OCI-M2 (cell line): Measurements from ENCODE around the gene SLC25A2.
A peak's percentile ranks its signal among the peaks of the same experiment; 100 is the strongest.
"Not testable (repeated sequence)": the region's sequence is repeated elsewhere in the genome, so short reads cannot be mapped to it uniquely, and the experiment has no call there.

ENCODE experiments used
- DNase-seq: peaks from one replicate; lab custom pipeline; 2025; ENCODE audit not compliant: unreplicated experiment; lab: John Stamatoyannopoulos, UW

SLC25A2 gene

GRCh38 chr5:141303756-141304155, at the start of gene SLC25A2:
SLC25A2 (minus strand) TSS chr5:141304049; CDS start chr5:141303865, 184 bp downstream.
- no peak for DNase-seq

- no peak for DNase-seq
Measured at GRCh38 chr5:141351591-141351990, 47.7 kb upstream of the SLC25A2 start.

GRCh38 chr5:141349917-141350619, 46.2 kb upstream of the SLC25A2 start, which contains the start of gene PCDHGB1:
PCDHGB1 (plus strand) TSS chr5:141350099; CDS start chr5:141350261, 162 bp downstream.
- DNase-seq: no peak

DNA sequence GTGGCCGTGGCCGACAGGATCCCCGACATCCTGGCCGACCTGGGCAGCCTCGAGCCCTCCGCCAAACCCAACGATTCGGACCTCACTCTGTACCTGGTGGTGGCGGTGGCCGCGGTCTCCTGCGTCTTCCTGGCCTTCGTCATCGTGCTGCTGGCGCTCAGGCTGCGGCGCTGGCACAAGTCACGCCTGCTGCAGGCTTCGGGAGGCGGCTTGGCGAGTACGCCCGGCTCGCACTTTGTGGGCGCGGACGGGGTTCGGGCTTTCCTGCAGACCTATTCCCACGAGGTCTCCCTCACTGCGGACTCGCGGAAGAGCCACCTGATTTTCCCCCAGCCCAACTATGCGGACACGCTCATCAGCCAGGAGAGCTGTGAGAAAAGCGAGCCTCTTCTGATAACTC, 42.2 kb upstream of the SLC25A2 start:
- DNase-seq: not testable (repeated sequence)

- no peak for DNase-seq
Measured at GRCh38 chr5:141345327-141345726, 41.5 kb upstream of the SLC25A2 start.

DNA sequence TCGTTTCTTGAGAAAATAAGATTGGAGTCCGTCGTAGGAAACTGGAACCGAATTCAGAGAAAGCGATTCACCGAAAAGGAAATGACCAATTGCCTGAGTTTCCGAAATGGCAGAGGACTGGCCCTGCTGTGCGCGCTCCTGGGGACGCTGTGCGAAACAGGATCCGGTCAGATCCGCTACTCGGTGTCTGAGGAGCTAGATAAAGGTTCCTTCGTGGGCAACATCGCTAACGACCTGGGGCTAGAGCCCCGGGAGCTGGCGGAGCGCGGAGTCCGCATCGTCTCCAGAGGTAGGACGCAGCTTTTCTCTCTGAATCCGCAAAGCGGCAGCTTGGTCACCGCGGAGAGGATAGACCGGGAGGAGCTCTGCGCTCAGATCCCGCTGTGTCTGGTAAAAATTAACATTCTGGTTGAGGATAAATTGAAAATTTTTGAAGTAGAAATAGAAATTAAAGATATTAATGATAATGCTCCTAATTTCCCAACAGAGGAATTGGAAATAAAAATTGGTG, 40.2 kb upstream of the SLC25A2 start:
- no peak for DNase-seq

DNA sequence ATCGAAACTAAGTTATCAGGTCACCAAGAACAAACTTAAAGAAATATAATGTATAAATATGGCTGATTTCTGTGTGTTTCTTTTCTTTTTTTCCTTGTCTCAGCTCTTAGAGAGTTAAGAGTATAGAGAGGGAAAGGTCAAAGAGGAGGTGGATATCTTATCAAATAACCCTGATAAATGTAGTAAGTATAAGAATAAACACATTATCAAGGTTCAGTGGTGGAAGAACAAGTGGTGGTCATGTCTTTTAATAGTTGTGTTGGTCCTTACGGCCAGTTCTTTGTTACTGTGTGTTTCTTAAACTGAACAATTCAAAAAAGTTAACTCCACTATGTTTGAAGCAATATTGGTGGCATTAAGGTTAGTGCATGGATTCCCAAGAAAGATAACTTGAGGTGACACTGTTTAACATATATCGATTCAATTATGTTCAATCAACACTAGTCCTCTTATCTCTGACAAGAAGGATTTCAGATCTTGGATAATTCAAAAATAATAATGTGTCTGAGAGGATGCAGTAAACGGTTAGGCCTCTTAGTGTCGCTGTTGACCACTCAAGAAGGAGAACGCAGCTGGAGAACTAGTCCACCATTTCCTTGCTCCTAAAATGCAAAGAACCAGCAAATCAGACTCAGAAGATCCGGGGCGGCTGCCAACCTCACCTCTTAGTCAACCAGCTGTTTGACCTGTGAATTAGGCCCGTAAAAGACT, 39.5 kb upstream of the SLC25A2 start, which contains the start of gene PCDHGA3:
Gene PCDHGA3, plus strand, starts transcription at position 588 of the 711 bp plus-strand sequence. CDS start 205 bp downstream, outside the sequence.
- DNase-seq: no peak

- no peak for DNase-seq
Measured at GRCh38 chr5:141342773-141343172, 38.9 kb upstream of the SLC25A2 start.

DNA sequence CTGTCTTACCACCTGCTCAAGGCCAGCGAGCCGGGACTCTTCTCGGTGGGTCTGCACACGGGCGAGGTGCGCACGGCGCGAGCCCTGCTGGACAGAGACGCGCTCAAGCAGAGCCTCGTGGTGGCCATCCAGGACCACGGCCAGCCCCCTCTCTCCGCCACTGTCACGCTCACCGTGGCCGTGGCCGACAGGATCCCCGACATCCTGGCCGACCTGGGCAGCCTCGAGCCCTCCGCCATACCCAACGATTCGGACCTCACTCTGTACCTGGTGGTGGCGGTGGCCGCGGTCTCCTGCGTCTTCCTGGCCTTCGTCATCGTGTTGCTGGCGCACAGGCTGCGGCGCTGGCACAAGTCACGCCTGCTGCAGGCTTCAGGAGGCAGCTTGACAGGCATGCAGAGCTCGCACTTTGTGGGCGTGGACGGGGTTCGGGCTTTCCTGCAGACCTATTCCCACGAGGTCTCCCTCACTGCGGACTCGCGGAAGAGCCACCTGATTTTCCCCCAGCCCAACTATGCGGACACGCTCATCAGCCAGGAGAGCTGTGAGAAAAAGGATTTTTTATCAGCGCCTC, 37.0 kb upstream of the SLC25A2 start:
- DNase-seq: not testable (repeated sequence)

- DNase-seq: no peak
Measured at GRCh38 chr5:141338538-141339306, 34.9 kb upstream of the SLC25A2 start, which contains the start of gene PCDHGA2. PCDHGA2 (plus strand) TSS chr5:141338760.

DNA sequence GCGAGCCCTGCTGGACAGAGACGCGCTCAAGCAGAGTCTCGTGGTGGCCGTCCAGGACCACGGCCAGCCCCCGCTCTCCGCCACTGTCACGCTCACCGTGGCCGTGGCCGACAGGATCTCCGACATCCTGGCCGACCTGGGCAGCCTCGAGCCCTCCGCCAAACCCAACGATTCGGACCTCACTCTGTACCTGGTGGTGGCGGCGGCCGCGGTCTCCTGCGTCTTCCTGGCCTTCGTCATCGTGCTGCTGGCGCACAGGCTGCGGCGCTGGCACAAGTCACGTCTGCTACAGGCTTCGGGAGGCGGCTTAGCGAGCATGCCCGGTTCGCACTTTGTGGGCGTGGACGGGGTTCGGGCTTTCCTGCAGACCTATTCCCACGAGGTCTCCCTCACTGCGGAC, 28.7 kb upstream of the SLC25A2 start:
- DNase-seq: not testable (repeated sequence)

DNA sequence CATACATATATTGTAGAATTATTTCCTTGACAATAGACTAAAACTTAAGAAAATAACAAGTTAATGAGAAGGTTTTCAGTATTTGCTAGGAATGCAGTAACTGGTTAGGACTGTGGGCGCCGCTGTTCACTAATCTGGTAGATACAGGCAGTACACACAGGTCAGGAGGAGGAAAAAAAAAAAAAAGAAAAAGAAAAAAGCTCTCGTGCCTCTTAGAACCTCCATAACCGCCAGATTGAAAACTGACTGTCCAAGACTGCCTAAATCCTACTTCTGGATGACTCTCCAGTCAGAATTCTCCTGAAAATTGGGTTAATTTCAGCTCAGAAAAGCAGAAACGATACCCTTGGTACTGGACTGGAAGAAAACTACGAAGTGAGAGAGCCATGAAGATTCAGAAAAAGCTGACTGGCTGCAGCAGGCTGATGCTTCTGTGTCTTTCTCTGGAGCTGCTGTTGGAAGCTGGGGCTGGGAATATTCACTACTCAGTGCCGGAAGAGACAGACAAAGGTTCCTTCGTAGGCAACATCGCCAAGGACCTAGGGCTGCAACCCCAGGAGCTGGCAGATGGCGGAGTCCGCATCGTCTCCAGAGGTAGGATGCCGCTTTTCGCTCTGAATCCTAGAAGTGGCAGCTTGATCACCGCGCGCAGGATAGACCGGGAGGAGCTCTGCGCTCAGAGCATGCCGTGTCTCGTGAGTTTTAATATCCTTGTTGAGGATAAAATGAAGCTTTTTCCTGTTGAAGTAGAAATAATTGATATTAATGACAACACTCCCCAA, 26.6 kb upstream of the SLC25A2 start, which contains the start of gene PCDHGA1:
Gene PCDHGA1, plus strand, starts transcription at position 216 of the 782 bp plus-strand sequence.
- no peak for DNase-seq

DNA sequence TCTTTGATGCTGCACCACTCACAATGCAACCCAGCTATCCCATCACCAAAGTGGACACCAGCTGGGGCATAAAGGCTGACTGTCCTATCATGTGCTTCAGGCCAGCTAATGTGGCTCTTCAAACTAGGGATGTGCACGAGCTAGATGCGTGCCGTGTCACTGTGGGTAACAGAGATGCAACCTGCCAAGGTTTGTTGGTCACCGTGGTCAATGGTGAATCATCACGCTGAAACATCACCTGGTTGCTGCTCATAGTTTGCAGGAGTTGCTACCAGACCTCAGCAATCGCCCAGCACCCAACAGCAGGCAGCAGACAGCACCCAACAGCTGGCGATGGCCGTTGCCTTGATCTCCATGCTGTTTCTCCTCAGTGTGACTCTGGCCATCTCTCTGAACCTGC, 24.4 kb upstream of the SLC25A2 start:
- no peak for DNase-seq

DNA sequence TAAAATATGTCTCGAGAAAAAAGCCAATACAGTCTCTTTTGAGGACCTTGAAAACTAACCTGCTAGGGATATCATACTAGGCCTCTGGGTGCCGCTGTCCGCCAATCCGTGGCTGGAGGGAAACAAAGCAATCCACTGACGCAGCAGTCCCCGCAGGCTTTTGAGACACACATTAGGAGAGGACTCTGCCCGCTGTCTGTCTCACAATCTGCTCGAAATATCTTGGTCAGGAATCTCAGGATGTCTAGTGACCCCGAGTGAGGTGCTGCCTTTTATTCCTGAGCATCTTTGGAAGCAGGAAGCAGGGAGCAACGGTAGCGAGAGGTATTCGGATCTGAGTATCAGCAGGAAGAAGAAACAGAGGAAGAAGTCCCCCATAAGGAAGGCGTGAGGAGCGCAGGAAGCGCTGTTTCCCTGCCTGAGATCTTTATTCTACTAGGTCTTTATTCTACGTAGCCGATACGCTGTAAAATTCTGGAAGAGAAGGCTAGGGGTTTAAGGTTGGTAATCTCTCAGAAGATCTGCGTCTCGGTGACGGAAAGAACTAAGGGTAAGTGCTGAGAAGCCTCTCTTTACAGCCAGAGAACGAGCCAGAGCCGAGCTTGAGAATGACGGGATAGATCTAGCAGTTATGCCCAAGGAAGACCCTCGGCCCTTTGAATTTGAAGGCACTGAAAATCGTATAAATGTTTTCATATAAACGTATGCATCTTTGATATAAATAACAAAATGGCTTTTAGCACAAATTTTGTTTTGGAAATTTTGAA, 22.4 kb upstream of the SLC25A2 start:
- DNase-seq: no peak

GRCh38 chr5:141322261-141322660, 18.4 kb upstream of the SLC25A2 start:
- DNase-seq: no peak

GRCh38 chr5:141320225-141321169, 16.6 kb upstream of the SLC25A2 start, which contains the start of gene TAF7:
TAF7 (minus strand) TSS chr5:141320784; CDS start chr5:141320044, 740 bp downstream.
- DNase-seq: peak; percentile 71

GRCh38 chr5:141319699-141320098, 15.8 kb upstream of the SLC25A2 start:
- DNase-seq: no peak

GRCh38 chr5:141319202-141319601, 15.4 kb upstream of the SLC25A2 start:
- no peak for DNase-seq
